HL-60/S4 (cell line): ENCODE data around the gene SREK1.
"Not testable (repeated sequence)": the region's sequence is repeated elsewhere in the genome, so short reads cannot be mapped to it uniquely, and the experiment has no call there.

Experiments
- in situ Hi-C: fragments of 300-500 bp; cut with MboI; formaldehyde crosslinking; loops from 2 replicates; pipeline ENCODE4 v1.14.3; 2022; ENCODE audit warnings: low sequenced_read_pairs

SREK1 gene

DNA sequence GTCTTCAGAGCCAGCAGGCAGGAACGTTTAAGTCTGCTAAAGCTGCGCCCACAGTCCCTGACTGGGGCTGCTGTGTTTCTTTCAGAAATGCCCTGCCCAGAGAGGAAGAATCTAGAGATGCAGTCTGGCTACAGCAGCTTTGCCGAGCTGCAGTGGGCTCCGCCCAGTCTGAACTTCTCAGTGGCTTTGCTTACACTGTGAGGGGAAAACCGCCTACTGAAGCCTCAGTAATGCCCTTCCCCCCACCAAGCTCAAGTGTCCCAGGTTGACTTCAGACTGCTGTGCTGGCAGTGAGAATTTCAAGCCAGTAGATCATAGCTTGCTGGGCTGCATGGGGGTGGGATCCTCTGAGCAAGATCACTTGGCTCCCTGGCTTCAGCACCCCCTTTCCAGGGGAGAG, 78.4 kb downstream of the SREK1 start:
- in situ Hi-C loops: no loop called here

- in situ Hi-C loops: not testable (repeated sequence)
Measured at GRCh38 chr5:66222896-66223295, 78.8 kb downstream of the SREK1 start.

DNA sequence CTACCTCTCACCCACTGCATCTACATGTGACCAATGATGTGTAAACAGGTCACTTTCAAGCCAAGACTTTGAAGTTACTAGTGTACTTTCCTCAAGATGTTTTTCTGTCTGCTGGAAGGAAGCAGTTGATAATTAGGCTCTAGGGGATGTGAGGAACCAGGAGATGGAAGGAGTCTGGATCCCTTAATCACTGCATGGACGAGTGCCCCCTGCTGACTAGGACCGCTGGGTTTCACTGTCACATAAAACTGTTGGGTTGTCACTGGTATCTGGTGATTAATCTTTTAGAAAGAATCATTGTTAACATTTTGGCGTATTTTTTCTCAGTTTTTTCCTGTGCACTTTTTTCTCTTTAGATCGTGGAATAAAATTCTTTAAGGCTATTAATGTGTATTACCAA, 79.5 kb downstream of the SREK1 start:
- in situ Hi-C loops: no loop called here

- in situ Hi-C loops: no loop called here
Measured at GRCh38 chr5:66224274-66224673, 80.2 kb downstream of the SREK1 start.

- in situ Hi-C loops: no loop called here
Measured at GRCh38 chr5:66224773-66225553, 80.9 kb downstream of the SREK1 start.

- in situ Hi-C loops: no loop called here
Measured at GRCh38 chr5:66230551-66230950, 86.5 kb downstream of the SREK1 start.

- in situ Hi-C loops: no loop called here
Measured at GRCh38 chr5:66231508-66231907, 87.4 kb downstream of the SREK1 start.

DNA sequence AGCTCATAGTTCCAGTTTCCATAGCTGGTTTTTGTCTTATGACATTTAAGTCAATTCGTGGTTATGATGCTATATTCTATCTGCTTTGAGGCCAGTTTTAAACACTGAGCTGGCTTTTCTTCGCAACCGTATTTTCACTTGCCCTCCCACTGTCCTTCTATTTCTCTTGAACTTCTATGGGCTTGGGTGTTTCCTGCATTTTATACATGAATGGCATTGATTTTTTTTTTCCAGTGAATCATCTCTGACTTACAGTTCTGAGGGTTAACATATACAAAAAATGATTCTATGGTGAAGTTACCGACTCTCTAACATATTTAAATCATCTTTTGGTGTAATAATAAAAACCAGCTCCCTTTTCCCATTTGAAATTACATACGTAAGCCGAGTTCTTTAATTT, 88.2 kb downstream of the SREK1 start:
- in situ Hi-C loops: no loop called here

- in situ Hi-C loops: no loop called here
Measured at GRCh38 chr5:66232706-66233445, 88.8 kb downstream of the SREK1 start.
